Astrocyte of the spinal cord (primary cell): ENCODE data around the gene CTSZ.

Experiments
- DNase-seq: peaks from one replicate; pipeline ENCODE4 v3.0.0; 2011; ENCODE audit warnings: low read depth, low spot score
- H3K4me3 ChIP-seq: 2 replicates; pipeline ENCODE4 v1.5.1; 2011; ENCODE audit warnings: low read depth, mild to moderate bottlenecking, low read length, moderate library complexity
- in situ Hi-C: cut with HindIII; loops from 2 replicates; pipeline ENCODE4 v1.10.0; 2017; ENCODE audit warnings: low sequenced_read_pairs
- TF ChIP-seq, protein P1 (sequence below): IDR thresholded peaks from 2 replicates; pipeline ENCODE4 v1.5.1; 2012; ENCODE audit warnings: low read depth, mild to moderate bottlenecking, low read length, inconsistent platforms

The CTSZ gene

DNA sequence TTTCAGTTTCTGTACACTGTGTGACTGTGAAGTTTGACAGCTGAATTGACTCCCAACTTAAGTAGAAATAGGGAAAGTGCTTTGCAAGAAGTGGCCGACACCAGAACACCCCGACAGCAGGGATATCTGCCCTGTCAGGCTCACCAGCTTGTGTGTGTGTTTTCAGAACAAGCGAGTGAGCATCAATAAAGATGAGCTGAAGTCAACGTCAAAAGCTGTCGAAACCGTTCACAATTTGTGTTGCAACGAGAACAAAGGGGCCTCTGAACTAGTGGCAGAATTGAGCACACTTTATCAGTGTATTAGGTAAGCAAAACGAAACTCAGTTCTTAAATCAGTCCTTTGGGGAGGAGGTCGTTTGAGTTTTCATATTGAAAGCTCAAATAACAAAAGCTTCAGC, 15.3 kb downstream of the CTSZ start:
- no peak overlapping the region for H3K4me3 ChIP-seq
- TF ChIP-seq, protein P1, sequence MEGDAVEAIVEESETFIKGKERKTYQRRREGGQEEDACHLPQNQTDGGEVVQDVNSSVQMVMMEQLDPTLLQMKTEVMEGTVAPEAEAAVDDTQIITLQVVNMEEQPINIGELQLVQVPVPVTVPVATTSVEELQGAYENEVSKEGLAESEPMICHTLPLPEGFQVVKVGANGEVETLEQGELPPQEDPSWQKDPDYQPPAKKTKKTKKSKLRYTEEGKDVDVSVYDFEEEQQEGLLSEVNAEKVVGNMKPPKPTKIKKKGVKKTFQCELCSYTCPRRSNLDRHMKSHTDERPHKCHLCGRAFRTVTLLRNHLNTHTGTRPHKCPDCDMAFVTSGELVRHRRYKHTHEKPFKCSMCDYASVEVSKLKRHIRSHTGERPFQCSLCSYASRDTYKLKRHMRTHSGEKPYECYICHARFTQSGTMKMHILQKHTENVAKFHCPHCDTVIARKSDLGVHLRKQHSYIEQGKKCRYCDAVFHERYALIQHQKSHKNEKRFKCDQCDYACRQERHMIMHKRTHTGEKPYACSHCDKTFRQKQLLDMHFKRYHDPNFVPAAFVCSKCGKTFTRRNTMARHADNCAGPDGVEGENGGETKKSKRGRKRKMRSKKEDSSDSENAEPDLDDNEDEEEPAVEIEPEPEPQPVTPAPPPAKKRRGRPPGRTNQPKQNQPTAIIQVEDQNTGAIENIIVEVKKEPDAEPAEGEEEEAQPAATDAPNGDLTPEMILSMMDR: no peak
- in situ Hi-C loops: no loop called here
- no peak for DNase-seq

DNA sequence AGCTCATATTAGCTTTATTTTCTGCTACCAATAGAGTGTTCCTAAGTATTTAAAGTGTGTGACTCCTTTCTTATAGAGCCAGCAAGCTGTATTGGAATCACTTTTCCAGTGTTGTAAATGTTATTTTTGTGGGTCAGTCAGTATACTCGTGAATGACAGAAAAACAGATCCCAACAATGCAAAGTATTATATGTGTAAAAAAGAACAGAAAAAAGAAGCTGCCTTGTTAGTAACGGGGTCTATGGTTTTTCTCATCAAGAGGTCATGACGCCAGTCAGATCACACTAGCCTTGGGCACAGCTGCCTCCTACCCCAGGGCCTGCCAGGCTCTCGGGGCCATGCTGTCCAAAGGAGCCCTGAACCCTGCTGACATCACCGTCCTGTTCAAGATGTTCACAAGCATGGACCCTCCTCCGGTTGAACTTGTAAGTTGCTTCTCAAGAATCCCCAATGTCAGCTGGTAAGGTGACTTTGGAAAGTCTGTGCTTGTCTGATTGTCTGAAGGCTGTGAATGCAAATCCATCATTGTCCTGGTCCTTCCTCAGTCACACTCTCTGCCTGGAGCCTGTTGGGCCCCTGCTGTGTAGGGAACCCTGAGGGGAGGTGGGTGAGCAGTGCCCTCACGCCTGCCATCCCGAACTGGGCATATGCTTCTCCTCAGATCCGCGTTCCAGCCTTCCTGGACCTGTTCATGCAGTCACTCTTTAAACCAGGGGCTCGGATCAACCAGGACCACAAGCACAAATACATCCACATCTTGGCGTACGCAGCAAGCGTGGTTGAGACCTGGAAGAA, 16.2 kb downstream of the CTSZ start:
- TF ChIP-seq, protein P1: no peak
- H3K4me3 ChIP-seq: no peak overlapping the region
- in situ Hi-C loops: no loop called here
- DNase-seq: no peak

DNA sequence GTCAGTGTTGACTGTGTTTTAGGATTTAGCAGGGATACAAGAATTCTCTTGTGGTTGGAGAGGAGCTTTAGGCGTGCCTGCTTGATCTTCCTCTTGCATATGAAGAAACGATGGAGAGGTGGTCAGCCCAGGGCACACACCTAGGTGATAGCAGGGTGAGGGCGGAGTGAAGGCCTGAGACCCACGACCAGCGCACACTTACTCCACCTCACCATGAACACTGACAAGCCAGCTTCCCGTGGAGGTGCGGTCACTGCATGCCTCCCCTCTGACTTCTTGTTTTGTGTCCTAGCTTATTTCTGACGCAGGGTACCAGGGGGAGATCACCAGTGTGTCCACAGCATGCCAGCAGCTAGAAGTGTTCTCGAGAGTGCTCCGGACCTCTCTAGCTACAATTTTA, 17.9 kb downstream of the CTSZ start:
- in situ Hi-C loops: no loop called here
- TF ChIP-seq, protein P1: no peak
- DNase-seq: no peak
- H3K4me3 ChIP-seq: no peak overlapping the region

DNA sequence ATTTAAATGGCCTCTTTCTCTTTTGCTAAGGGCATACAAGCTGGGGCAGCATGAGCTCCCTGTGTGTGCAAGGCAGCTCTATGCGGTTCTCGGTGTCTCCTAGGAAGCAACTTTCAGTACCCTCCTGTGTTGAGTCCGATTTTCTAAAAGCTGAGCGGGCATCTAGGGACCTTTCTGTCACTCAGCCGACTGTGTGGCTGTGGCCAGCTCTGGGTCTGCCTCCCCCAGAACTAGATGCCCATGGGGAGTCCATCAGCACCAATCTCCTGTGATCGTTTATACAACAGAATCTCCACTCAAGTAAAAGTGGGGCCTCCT, 18.5 kb downstream of the CTSZ start:
- TF ChIP-seq, protein P1: no peak
- no peak for DNase-seq
- in situ Hi-C loops: no loop called here
- no peak overlapping the region for H3K4me3 ChIP-seq

DNA sequence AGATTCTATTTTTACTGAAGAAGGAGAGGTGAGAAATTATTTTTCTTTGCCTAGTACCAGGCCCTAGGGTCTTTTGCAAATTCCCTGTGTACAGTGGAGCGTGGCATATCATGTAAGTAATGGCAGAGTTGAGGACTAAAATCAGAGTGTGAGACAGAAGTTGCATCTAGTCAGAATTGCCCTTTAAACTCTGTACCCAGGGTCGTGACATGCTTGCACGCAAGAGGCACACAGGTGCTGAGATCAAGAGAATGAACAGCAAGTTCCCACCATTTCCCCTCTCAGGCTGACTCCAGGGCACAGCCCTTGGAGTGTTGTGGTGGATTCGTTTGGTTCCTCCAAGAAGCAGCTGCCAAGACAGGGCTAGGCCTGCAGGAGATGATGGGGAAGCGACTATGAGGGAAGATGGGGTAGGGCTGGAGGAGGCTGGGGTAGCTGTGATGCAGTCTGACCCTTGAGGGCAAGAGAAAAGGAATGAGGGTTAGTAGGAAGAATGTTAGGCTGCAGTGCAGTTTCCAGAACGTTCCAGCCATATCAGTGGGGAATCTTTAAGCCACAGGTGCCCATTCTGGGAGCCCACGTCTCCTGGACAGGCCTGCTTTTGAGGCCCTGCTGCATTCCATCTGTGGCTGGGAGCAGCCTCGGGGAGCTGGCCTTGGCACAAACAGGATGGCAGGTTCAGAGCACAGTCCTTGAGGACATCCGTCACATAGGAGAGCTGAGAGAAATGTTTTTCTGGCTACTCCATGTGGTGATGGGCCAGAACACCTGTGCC, 19.1 kb downstream of the CTSZ start:
- no peak for DNase-seq
- in situ Hi-C loops: no loop called here
- no peak overlapping the region for H3K4me3 ChIP-seq
- TF ChIP-seq, protein P1: no peak

DNA sequence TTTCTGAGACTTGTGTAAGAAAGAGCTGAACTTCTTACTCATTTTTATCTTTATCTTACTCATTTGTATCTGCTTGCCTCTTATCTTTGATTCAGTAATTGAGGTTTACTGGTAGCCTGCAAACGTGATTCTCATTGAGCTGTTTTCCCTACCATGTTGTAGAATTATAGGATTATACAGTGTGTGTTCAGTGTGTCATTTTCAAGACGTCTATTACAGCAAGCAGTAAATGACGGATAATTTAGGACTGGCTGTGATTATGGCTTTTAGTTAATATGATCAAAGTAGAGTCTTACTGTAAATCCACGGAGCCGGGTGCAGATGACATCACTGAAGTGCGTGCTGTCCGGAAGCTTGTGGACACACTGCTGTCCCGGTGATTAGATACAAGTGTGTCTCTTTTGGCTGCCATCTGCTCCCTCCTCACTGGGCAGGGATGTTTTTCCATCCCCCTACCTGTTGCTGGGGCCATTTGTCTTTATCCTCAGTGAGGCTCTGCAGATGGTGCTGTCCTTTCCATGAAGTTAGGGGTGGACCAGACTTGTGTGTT, 20.0 kb downstream of the CTSZ start:
- in situ Hi-C loops: no loop called here
- TF ChIP-seq, protein P1: no peak
- H3K4me3 ChIP-seq: no peak overlapping the region
- no peak for DNase-seq
